Kidney tubule cell (primary cell): ENCODE results near the gene TMEM184C.

Experiments used
- DNase-seq: peaks from one replicate; pipeline ENCODE4 v3.0.0-alpha.2; 2018; ENCODE audit warnings: low spot score

The TMEM184C gene

DNA sequence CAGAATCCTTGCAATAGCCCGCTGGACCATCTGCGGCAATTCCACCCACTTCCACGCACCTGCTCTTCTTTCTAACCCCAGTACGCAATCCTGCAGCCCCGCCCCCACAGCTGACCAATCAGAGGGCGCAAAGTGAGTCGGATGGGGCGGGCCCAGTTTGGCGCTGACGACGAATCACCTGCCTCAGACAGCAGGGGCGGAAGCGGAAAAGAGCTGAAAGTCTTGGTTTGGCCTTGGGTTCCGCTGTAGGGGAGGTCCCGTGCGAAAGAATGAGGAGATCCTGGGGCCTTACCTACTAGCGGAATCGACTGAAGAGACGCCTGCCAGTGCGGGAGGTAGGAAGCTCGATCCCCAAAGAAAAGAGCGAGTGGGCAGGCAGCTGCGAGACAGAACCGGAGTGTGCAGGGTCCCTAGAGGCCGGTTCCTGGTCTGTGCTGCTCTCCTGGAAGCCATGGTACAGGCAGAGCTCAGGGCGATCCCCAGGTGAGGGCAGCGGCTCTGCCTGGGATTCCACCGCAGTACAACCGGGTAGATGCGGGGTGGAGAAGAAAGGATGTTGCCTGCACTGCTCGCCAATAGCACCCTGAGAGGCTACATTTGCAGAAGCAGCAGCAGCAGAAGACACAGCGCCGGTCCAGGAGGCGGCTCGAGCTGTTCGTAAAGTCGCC lies at the start of gene TMEM184C:
TSS of gene TMEM184C (plus strand) at position 225 of the 668 bp plus-strand sequence. CDS start 560 bp downstream, outside the sequence.
- peak; percentile 97 for DNase-seq

DNA sequence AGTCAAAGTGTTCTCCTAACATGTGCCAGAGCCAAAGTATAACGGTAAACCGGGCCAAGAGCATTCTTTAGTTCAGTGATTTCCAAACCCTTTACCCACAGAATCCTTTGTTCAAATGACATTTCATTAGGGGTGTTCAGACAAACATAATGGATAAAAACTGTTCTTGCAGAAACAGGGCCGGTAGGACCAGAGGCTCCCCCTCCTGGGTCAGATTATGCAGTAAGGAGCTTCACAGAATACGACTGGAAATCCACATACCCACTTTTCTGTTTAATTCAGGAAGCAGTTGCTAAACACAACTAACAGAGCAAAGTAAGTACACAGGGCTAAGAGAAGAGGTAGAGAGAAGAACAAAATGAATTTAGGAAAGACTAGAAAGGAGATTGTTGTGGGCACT lies 46.6 kb upstream of the TMEM184C start:
- no peak for DNase-seq

DNA sequence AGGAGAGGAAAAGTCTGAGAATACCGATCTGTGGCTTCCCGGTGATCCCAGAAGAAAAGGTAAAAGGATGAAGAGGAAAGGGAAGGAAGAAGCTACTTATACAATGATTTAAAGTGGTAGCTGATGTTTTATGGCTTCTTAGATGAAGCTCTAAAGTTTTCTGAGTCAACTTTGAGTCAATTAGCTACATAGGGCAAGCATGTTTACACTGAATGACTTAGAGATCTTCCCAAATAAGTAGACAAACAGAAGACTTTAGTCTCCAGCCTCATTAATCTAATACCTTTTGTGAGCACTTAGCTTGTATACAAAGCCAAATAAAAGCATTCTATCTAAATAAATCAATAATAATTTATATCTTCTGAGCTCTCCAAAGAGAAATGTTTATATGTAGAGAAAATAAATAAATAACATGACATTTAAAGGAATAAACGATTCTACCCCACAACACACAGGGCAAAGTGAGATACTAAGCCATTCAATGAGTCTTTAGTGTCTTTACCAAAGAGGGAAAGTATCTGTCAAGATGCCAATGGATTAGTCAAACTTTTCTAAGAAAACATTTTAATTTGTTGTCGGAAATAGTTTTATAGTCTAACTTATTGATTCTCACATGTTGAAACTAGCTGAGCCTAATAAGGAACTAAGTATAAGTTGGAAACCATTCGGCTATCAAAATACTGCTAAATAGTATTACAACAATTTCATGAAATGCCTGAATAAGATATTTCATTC lies 46.0 kb upstream of the TMEM184C start:
- no peak for DNase-seq

- DNase-seq, result no peak
These were observed 41.1 kb upstream of the TMEM184C start for GRCh38 chr4:147576084-147576483.

- peak; percentile 99 for DNase-seq
These were observed 39.1 kb upstream of the TMEM184C start for GRCh38 chr4:147578051-147578476.

- DNase-seq, result peak; percentile 85
These were observed 38.6 kb upstream of the TMEM184C start for GRCh38 chr4:147578593-147578992.

GRCh38 chr4:147580396-147580795 lies 36.8 kb upstream of the TMEM184C start:
- peak; percentile 61 for DNase-seq

- DNase-seq, result no peak
These were observed 35.4 kb upstream of the TMEM184C start for GRCh38 chr4:147581606-147582350.

DNA sequence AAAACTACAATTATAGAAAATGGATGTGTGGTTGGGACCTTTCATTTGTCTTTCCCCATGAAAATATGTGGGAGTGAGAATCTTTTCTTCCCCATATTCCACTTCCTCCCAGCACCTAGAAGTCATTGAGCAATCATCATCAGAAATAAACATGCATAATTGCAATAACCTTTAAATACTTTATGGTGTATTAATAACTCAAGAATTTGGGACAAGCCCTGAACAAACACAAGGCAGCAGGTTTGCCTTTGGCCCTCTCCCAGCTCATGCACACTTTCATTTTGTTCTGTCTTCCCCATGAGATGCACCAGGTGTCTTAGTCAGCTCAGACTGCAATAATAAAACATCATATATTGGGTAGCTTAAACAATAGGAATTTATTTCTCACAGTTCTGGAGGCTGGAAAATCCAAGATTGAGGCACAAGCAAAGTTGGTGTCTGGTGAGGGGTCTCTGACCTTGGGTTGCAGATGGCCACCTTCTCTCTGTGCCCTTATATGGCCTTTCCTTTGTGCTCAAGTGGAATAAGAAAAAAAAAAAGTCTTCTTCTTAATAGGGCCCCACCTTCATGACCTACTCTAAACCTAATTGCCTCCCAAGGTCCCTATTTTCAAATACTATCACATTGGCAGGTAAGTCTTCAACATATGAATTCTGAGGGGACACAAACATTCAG lies 34.7 kb upstream of the TMEM184C start:
- DNase-seq, result peak; percentile 61

GRCh38 chr4:147583876-147584275 lies 33.3 kb upstream of the TMEM184C start:
- DNase-seq, result peak; percentile 41

GRCh38 chr4:147586032-147586431 lies 31.2 kb upstream of the TMEM184C start:
- no peak for DNase-seq

GRCh38 chr4:147586637-147587036 lies 30.6 kb upstream of the TMEM184C start:
- DNase-seq, result no peak

- no peak for DNase-seq
These were observed 30.2 kb upstream of the TMEM184C start for GRCh38 chr4:147587041-147587440.

GRCh38 chr4:147589586-147589985 lies 27.6 kb upstream of the TMEM184C start:
- DNase-seq, result no peak

DNA sequence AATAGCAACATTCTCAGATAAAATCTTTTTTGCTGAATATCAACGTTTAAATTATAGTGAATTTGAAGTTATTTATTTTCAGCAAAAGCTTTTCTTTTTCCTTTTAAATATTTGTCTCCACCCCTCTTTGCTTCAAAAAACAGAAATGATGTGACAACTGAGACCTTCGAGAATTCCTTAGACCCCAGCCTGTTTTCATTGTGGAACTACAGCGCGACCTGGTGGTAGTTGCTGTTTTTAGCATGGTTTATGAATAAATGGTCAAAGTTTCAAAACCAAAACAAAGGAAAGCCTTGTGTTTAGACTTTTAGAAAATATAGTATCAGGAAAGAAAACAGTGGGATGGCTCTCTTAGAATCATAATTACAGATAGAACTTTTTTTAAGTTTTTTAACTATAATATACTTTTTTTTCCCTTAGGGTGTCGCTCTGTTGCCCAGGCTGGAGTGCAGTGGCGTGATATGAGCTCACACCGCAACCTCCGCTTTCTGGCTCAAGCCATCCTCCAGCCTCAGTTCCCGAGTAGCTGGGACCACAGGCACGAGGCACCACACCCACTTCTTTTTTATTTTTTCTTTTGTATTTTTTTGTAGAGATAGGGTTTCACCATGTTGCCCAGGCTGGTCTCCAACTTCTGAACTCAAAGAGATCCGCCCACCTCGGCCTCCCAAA lies 26.8 kb upstream of the TMEM184C start:
- peak; percentile 68 for DNase-seq

GRCh38 chr4:147591106-147591505 lies 26.1 kb upstream of the TMEM184C start:
- no peak for DNase-seq

DNA sequence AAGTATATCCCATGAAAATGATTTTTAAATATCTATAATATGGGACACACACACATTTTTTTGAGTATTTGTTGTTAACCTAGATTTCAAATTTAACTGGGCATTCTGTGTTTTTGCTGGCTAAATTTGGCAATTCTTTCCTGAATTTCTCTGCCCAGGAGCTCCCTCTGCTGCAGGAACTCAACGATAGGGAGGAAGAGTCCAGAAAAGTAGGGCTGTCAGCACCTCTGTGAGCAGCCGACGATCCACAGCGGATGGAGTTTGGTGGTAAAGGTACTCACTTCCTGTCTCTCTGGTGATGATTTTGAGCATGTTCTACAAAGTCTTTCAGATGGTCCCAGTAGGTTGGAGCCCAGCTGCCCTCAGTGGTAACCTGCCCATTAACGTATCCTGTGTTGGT lies 23.1 kb upstream of the TMEM184C start:
- DNase-seq, result no peak

- no peak for DNase-seq
These were observed 22.6 kb upstream of the TMEM184C start for GRCh38 chr4:147594578-147594977.

DNA sequence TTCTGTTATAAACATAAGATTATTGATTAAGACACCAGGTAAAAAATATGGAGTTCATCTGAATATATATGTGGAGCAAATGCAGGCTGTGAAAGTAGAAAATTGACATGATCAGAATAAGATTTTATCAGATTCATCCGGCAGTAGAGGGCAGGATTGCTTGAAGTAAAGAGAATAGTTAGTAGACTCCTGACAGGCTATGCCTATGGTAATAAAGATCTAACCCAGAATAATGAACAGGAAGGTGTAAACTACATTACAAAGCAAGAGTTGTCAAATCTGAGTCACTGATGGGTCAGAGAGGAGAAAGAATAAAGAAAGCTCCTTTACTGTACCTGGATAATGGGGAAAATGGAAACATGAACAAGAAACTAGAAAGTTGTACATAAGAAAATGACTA lies 20.8 kb upstream of the TMEM184C start:
- peak; percentile 55 for DNase-seq

DNA sequence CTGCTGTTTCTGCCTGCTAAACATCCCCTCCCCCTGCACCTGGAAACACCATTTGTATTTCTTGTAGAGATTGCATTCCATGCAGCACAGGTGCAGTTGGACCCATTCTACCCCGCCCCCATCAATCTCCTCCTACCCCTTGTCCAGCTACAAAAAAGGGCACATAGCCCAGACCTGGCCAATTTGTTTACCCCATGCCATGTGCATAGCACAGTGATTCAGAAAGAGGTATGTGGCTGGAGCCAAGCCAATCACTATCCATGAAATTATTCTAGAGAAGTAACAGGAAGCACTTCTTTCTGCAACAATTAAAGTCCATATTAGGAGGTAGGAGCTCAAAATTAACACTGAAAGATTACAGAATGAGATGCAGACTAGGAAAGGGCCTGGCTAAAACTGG lies 20.2 kb upstream of the TMEM184C start:
- peak; percentile 93 for DNase-seq

GRCh38 chr4:147597561-147597960 lies 19.6 kb upstream of the TMEM184C start:
- DNase-seq, result no peak

DNA sequence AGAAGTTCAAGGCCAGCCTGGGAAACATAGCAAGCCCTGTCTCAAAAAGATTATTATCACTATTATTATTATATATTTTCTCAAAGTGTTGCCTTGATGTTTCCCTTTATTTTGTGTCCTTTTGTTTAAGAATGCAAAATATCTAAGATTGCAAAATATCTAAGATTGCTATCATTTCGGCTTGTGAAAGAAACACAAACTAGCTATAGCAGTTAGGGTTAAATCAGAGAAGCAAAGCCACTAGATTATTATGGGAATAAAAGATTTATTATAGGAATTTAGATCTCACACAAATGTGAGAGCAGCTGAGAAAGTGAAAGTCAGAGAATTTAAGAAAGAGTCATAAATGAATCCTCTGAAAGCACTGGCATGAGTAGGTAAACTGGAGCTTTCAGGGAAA lies 18.0 kb upstream of the TMEM184C start:
- DNase-seq, result no peak
